HCT116 (cell line): Measurements from ENCODE around the gene C9orf43. TPM values are rescaled to one million over a fixed set of nuclear protein-coding genes. Genes with fewer than 3 reads are reported as not detected.

Source experiments
- ATAC-seq: fragments of 200-7000 bp; cut with Tn5 transposase; 2 replicates; pipeline ENCODE4 v1.9.1; 2020; ENCODE audit warnings: mild to moderate bottlenecking, moderate library complexity
- BruUV-seq: library from RNA; stranded (reverse); fragments of 400-500 nt; replicated peaks from 2 replicates; lab custom pipeline; 2021; lab: Mats Ljungman, UMichigan
- CTCF ChIA-PET: fragments of 300-600 bp; sonication (Branson Sonifier 250); formaldehyde crosslinking; loops from one replicate; lab custom pipeline; 2021; ENCODE audit warnings: antibody characterized with exemption; lab: Charles Lee
- POLR2A ChIA-PET: fragments of 300-600, 350-600 bp; sonication (Branson Sonifier 250); formaldehyde crosslinking; loops from one replicate; lab custom pipeline; 2021; ENCODE audit warnings: antibody characterized with exemption; lab: Charles Lee
- RAD21 ChIA-PET, 2 experiments: fragments of 300-600 bp; sonication (Branson Sonifier 250); formaldehyde crosslinking; loops; one replicate each; lab custom pipeline; 2023; ENCODE audit warnings: low total read pairs in 2 of 2; ENCODE audit not compliant: uncharacterized antibody in 2 of 2, unreplicated experiment in 2 of 2, low non-redundant PET in 1 of 2; lab: Charles Lee
- DNase-seq: peaks from one replicate; pipeline ENCODE4 v3.0.0-alpha.2; 2010; ENCODE audit warnings: low read depth, low spot score
- H2AFZ ChIP-seq: fragments of 200-600 bp; shearing (Covaris generic), sonication (generic); 2 replicates; pipeline ENCODE4 v1.6.1; 2017; ENCODE audit warnings: low read depth, mixed run types, mixed read lengths, antibody characterized with exemption, low read length; ENCODE audit not compliant: poor library complexity, severe bottlenecking
- H3K27ac ChIP-seq: 2 replicates; pipeline ENCODE4 v1.5.1; 2012; ENCODE audit warnings: low read depth, low read length
- H3K27me3 ChIP-seq: fragments of 200-600 bp; sonication (generic); 2 replicates; pipeline ENCODE4 v1.6.1; 2016; ENCODE audit warnings: mixed run types, low read length, mixed read lengths; ENCODE audit not compliant: insufficient read depth
- H3K36me3 ChIP-seq, 2 experiments: fragments of 200-500 bp in 1 of 2; fragments of 200-600 bp in 1 of 2; sonication (Bioruptor generic) in 1 of 2; sonication (generic) in 1 of 2; 2 replicates each; pipeline versions ENCODE4 v1.5.1 to v1.6.1; 2014 to 2016; ENCODE audit warnings: low read length in 2 of 2, inconsistent platforms in 1 of 2, mixed read lengths in 1 of 2, mixed run types in 1 of 2; ENCODE audit not compliant: insufficient read depth in 2 of 2, control insufficient read depth in 1 of 2
- H3K4me1 ChIP-seq, 2 experiments: fragments of 200-600 bp in 1 of 2; sonication (generic) in 1 of 2; 2 replicates each; pipeline versions ENCODE4 v1.5.1 to v1.6.1; 2012 to 2017; ENCODE audit warnings: low read length in 2 of 2, inconsistent platforms in 1 of 2, mild to moderate bottlenecking in 1 of 2, mixed read lengths in 1 of 2, mixed run types in 1 of 2, moderate library complexity in 1 of 2; ENCODE audit not compliant: insufficient read depth in 2 of 2, control insufficient read depth in 1 of 2
- H3K4me2 ChIP-seq: fragments of 200-600 bp; sonication (generic); 2 replicates; pipeline ENCODE4 v1.6.1; 2017; ENCODE audit warnings: mixed run types, low read length, mixed read lengths
- H3K4me3 ChIP-seq, 2 experiments: fragments of 200-600 bp in 1 of 2; sonication (generic) in 1 of 2; replicated peaks in 1 of 2; 2 replicates each; pipeline ENCODE4 v1.5.1; 2011 to 2016; ENCODE audit warnings: low read length in 2 of 2, control low read depth in 1 of 2, low read depth in 1 of 2, mild to moderate bottlenecking in 1 of 2, mixed read lengths in 1 of 2, mixed run types in 1 of 2
- H3K79me2 ChIP-seq: fragments of 200-600 bp; sonication (generic); 2 replicates; pipeline ENCODE4 v1.6.1; 2017; ENCODE audit warnings: mild to moderate bottlenecking, mixed run types, low read length, moderate library complexity, mixed read lengths; ENCODE audit not compliant: insufficient read depth
- H3K9ac ChIP-seq: fragments of 200-600 bp; sonication (generic); 2 replicates; pipeline ENCODE4 v1.6.1; 2016; ENCODE audit warnings: low read length, mixed read lengths
- H3K9me2 ChIP-seq: fragments of 200-600 bp; sonication (generic), shearing (Covaris generic); 2 replicates; pipeline ENCODE4 v1.6.1; 2017; ENCODE audit warnings: mixed run types, mild to moderate bottlenecking, moderate library complexity; ENCODE audit not compliant: insufficient read depth
- H3K9me3 ChIP-seq, 2 experiments: fragments of 200-500 bp in 1 of 2; fragments of 200-600 bp in 1 of 2; sonication (Bioruptor generic) in 1 of 2; sonication (generic) in 1 of 2; 2 replicates each; pipeline ENCODE4 v1.6.1; 2014 to 2017; ENCODE audit warnings: low read length in 2 of 2, mixed read lengths in 2 of 2, inconsistent platforms in 1 of 2, low read depth in 1 of 2, mild to moderate bottlenecking in 1 of 2, mixed run types in 1 of 2, moderate library complexity in 1 of 2; ENCODE audit not compliant: control insufficient read depth in 1 of 2, insufficient read depth in 1 of 2
- H4K20me1 ChIP-seq: fragments of 200-600 bp; sonication (generic), shearing (Covaris generic); 2 replicates; pipeline ENCODE4 v1.6.1; 2017; ENCODE audit warnings: mixed run types, mild to moderate bottlenecking, moderate library complexity; ENCODE audit not compliant: insufficient read depth
- ATF3 ChIP-seq: IDR thresholded peaks from 2 replicates; pipeline ENCODE4 v1.6.1; 2012
- CEBPB ChIP-seq: IDR thresholded peaks from 2 replicates; pipeline ENCODE4 v1.6.1; 2012; ENCODE audit warnings: low read depth
- CTCF ChIP-seq, 3 experiments: fragments of 200-600 bp in 1 of 3; sonication (generic) in 1 of 3; IDR thresholded peaks in 2 of 3; conservative IDR thresholded peaks in 1 of 3; 2 replicates each; pipeline ENCODE4 v1.5.1; 2012 to 2017; ENCODE audit warnings: low read depth in 2 of 3, low read length in 2 of 3, antibody characterized with exemption in 1 of 3, borderline replicate concordance in 1 of 3, control low read depth in 1 of 3, mild to moderate bottlenecking in 1 of 3, mixed read lengths in 1 of 3, mixed run types in 1 of 3, moderate library complexity in 1 of 3; ENCODE audit not compliant: insufficient read depth in 1 of 3
- EGR1 ChIP-seq: IDR thresholded peaks from 2 replicates; pipeline ENCODE4 v1.6.1; 2012; ENCODE audit warnings: low read depth
- ELF1 ChIP-seq: IDR thresholded peaks from 2 replicates; pipeline ENCODE4 v1.6.1; 2012; ENCODE audit warnings: low read depth, borderline replicate concordance
- EZH2 ChIP-seq: fragments of 200-600 bp; sonication (generic); IDR thresholded peaks from 2 replicates; pipeline ENCODE4 v1.6.1; 2017; ENCODE audit warnings: antibody characterized with exemption, mixed run types
- EZH2phosphoT487 ChIP-seq: fragments of 200-600 bp; IDR thresholded peaks from 2 replicates; pipeline ENCODE4 v1.6.1; 2018; ENCODE audit warnings: antibody characterized with exemption, borderline replicate concordance
- FOSL1 ChIP-seq: IDR thresholded peaks from 2 replicates; pipeline ENCODE4 v1.6.1; 2012; ENCODE audit warnings: low read depth
- JUND ChIP-seq: IDR thresholded peaks from 2 replicates; pipeline ENCODE4 v1.6.1; 2012
- MAX ChIP-seq: IDR thresholded peaks from 2 replicates; pipeline ENCODE4 v1.6.1; 2012
- POLR2A ChIP-seq: IDR thresholded peaks from 2 replicates; pipeline ENCODE4 v1.7.0; 2011; ENCODE audit warnings: borderline replicate concordance; ENCODE audit not compliant: insufficient read depth, insufficient read length; ENCODE audit errors: extremely low read depth
- POLR2AphosphoS5 ChIP-seq: IDR thresholded peaks from 2 replicates; pipeline ENCODE4 v1.6.1; 2011; ENCODE audit warnings: mild to moderate bottlenecking, low read depth, low read length, moderate library complexity
- SIN3A ChIP-seq: IDR thresholded peaks from 2 replicates; pipeline ENCODE4 v1.6.1; 2012; ENCODE audit warnings: low read depth
- SRF ChIP-seq: IDR thresholded peaks from 2 replicates; pipeline ENCODE4 v1.6.1; 2012; ENCODE audit warnings: low read depth
- TCF7L2 ChIP-seq: IDR thresholded peaks from 2 replicates; pipeline ENCODE4 v1.7.0; 2011; ENCODE audit warnings: borderline replicate concordance, inconsistent platforms; ENCODE audit not compliant: insufficient read depth, insufficient read length; ENCODE audit errors: extremely low read depth
- YY1 ChIP-seq: IDR thresholded peaks from 2 replicates; pipeline ENCODE4 v1.6.1; 2011; ENCODE audit warnings: low read length, low read depth, moderate library complexity, mild to moderate bottlenecking; ENCODE audit not compliant: insufficient replicate concordance; ENCODE audit errors: extremely low read depth
- ZBTB33 ChIP-seq: IDR thresholded peaks from 2 replicates; pipeline ENCODE4 v1.6.1; 2011; ENCODE audit warnings: mild to moderate bottlenecking, low read length, moderate library complexity; ENCODE audit not compliant: insufficient replicate concordance; ENCODE audit errors: extremely low read depth
- ZFX ChIP-seq: fragments of 450-650 bp; IDR thresholded peaks from 2 replicates; pipeline ENCODE4 v1.6.1; 2017
- ZNF274 ChIP-seq: fragments of 200-500 bp; sonication (Bioruptor generic); IDR thresholded peaks from 2 replicates; pipeline ENCODE4 v1.6.1; 2014; ENCODE audit warnings: mild to moderate bottlenecking, low read depth, low read length, inconsistent platforms
- intact Hi-C: fragments of 100-400 bp; cut with micrococcal nuclease; formaldehyde crosslinking; loops from 2 replicates; pipeline ENCODE4 v1.10.0; 2022
- total RNA-seq: library from RNA; stranded (reverse); gene quantifications from one replicate; pipeline ENCODE4 v1.2.1, GENCODE V29; 2021; ENCODE audit not compliant: unreplicated experiment

Gene C9orf43
- total RNA-seq, 1 experiment from 2014 or later: 0.71 TPM

- Histone ChIP-seq H2AFZ (no peak overlapping the region), H3K79me2 (peaks cover 98% of the 10 kb centered on the region), H3K9me2 (no peaks in the 10 kb centered on the region), H3K27me3 (no peaks in the 10 kb centered on the region), H3K9me3 (no peaks in the 10 kb centered on the region), H3K4me3 (no peak overlapping the region), H3K36me3 (0 out of 4 replicates have a peak, but pooled peaks cover 0 to 11% of the 10 kb centered on the region in 2 experiments), H4K20me1 (no peaks in the 10 kb centered on the region), H3K27ac (no peak overlapping the region), H3K4me1 (peaks cover 0 to under 1% of the 10 kb centered on the region in 2 experiments; a peak in 1 of 4 replicates), H3K4me2 (no peak overlapping the region), H3K9ac (no peak overlapping the region)
- TF ChIP-seq ZFX (no peak), POLR2AphosphoS5 (no peak), JUND (no peak), EZH2phosphoT487 (no peak), ELF1 (no peak), SRF (no peak), EZH2 (no peak), ATF3 (no peak), YY1 (no peak), SIN3A (no peak), ZBTB33 (no peak), FOSL1 (no peak), CEBPB (no peak), POLR2A (no peak), CTCF (IDR thresholded peaks at IDR 0.05 in 2 of 3, conservative IDR thresholded peaks at IDR 0.05 in 1 of 3; ENCODE audit: borderline replicate concordance in 1 of 3, insufficient read depth in 1 of 3, low read depth in 2 of 3, low read length in 2 of 3) (no peak), TCF7L2 (no peak), MAX (no peak), ZNF274 (no peak), EGR1 (no peak)
- intact Hi-C loops: no loop called here
- no peak for DNase-seq
- no TSS peak for BruUV-seq
- ChIA-PET CTCF (no interaction called here), POLR2A (no interaction called here), RAD21 (no interaction called here)
- no peak for ATAC-seq
Measured at GRCh38 chr9:113471143-113471542, 60.6 kb downstream of the C9orf43 start.
